Stimulated activated CD4-positive, alpha-beta T cell treated with anti-CD3 and anti-CD28 coated beads, Interleukin-4, amount 100 ng/mL, for 48 hours (primary cell): ENCODE data around the gene YWHAQ.
"Not testable (repeated sequence)": the region's sequence is repeated elsewhere in the genome, so short reads cannot be mapped to it uniquely, and the experiment has no call there.

Source experiments
- DNase-seq, 2 donors: peaks; one replicate each; pipeline ENCODE4 v3.0.0-alpha.2; 2020; ENCODE audit warnings: low read depth in 2 of 2

Gene YWHAQ

DNA sequence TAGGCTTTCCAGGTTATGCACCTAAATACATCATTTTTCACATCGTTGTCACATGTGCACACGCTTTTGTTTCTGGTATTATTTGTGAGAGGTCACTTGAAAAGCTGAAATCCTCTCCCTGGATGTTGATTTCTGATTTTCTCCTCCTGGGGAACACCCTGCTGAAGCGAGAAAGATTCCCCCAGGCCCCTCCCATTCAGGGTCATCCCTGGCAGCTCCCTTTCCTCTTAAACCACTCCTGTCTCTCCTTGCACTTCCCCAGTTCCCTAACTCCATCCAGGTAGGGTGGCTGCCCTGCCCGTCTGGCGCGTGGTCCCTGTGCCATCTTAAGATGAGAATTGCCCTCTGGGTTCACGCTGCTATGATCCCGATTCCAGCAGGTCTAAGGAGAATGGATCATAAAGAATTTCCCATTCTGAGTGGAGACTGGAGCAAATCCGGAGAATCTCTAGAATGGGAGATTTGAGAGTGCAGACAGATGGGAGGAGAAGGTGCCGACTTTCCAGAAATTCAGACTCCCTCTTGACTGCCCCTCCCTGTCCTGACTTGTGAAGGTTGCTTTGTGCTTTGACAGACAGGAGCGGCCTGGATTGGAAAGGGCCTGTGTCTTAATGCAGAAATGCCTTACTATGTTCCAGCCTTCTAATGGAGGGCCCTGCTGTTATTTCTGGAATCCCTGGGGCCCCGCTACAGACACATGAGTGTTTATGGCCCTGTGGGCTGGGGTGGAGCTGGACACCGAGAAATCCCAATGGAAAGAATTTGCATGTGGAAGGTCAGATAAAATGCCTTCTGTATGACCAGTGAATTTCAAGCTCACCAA lies 1.3 kb upstream of the YWHAQ start:
- no peak for DNase-seq

DNA sequence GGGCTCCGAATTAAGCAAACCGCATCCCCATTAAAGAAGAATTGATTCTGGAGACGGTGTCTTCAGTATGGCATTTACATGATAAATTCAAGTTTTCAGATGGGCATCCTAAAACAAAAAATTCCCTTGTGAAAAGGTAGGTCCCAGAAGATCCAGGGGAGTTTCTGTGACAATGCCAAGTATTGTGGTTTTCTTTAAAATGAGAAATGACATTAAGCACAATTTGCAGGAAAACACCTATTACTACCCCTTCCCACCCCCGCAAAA lies 689 bp upstream of the YWHAQ start:
- no peak for DNase-seq

DNA sequence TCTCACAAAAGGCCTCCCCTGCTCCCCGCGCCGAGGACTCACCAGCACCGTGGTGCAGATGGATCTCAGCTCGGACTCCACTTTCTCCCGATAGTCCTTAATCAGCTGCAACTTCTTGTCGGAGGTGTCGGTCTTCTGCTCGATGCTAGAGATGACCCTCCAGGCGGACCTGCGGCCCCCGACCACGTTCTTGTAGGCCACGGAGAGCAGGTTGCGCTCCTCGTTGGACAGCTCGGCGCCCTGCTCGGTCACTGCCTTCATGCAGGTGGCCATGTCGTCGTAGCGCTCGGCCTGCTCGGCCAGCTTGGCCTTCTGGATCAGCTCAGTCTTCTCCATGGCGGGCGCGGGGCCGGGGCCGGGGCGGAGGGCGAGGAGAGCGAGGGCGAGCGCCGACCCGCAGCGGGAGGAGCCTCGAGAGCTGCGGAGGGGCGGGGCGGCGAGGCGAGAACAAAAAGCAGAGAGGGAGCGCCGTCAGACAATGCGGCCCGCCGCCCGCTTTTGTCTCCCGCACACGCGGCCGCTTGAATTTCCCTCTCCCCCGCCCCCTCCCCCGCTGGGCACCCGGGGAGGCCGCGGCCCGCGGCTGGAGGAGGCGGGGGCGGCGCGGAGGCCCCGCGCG lies 571 bp downstream of the YWHAQ start:
- peak; percentile 69 to 70 for DNase-seq

DNA sequence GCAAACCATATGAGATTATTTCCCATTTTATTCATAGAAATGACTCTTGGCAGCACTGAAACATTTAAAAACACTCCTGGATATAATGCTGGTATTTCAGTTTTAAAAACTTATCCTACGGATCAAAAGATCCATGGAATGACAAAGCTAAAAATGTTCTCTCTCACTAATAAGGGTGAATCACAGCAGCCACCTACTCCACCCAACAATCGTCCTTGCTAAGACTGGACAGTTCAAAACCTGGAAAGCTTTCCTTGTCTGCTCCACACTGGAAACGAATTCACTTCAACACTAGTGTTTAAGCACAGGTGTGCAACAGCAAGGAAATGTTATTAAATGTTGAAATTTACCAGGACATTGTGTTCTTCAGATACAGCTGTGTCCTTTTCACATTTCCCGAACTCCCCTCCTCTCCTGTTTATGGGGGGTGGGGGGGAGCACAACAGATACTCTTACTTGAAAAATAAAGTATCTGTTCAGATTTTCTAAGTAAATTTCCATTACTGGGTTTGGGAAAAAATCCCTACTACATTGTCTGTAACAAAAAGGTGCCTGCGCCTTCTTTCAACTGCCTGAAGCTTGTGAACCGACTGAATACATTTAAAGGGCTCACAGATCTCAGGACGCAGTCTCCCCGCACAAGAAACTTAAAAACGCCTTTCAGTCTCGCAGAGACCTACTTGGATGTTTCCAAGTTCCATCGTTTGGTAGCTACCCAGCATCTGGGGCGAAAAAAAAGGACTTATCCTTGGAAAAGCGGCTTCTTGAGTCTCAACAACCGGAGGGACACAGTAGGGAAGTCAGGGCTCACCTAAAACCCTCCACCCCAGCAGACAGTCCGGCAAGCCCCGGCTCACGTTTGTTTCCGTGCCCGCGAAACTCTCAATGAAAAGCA lies 1.3 kb downstream of the YWHAQ start:
- DNase-seq, result no peak

DNA sequence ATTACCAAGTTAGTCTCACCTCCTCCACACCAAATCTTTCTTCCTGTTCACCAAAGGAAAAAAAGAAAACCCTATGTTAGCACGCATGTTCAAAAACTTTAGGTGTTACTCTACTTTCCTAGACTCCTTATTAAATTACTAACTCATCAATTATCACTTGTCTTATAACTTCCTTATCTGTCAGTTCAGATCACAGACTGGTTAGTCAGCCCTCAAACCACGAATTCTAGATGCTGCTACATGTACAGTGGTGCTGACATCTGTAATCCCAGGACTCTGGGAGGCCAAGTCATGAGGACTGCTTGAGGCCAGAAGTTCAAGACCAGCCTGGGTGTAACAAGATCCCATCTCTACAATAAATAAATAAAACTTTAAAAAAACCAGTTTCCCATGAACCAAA lies 3.5 kb downstream of the YWHAQ start:
- DNase-seq, result peak in 1 of 2 donors; percentile 16

DNA sequence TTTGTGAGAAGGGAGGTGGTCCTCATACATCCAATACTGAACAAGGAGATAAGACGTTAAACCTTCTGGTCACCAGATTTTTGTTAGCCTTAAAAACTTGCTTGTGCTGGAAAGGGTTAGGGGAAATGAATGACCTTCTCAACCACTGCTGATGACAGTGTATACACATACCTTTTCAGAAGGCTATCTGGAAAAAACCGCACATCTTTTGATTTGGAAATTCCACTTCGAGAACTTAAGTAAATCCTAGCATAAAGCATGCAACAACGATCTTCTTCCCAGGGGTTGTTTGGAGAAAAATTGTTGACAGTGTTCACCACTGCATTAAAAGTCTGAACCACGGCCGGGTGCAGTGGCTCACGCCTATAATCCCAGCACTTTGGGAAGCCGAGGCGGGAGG lies 7.6 kb downstream of the YWHAQ start:
- no peak for DNase-seq

DNA sequence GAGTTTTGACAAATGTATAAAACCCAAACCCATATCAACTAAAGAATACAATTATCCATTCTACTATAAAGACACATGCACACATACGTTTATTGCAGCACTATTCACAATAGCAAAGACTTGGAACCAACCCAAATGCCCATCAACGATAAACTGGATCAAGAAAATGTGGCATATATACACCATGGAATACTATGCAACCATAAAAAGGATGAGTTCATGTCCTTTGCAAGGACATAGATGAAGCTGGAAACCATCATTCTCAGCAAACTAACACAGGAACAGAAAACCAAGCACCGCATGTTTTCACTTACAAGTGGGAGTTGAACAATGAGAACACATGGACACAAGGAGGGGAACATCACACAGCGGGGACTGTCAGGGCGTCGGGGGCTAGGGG lies 9.1 kb downstream of the YWHAQ start:
- DNase-seq, result not testable (repeated sequence)

DNA sequence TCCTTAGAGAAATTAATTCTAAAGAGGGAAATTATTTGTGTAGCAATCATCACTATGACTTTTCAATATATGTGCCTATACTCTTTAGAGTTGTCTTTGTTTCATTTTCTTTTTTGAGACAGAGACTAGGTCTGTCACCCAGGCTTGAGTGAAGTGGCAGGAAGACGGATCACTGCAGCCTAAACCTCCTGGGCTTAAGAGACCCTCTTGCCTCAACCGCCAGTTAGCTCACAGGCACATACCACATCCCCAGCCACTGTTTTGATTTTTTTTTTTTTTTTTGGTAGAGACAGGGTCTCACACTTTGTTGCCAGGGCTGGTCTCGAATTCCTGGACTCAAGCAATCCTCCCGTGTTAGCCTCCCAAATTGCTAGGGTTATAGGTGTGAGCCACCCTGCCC lies 12.4 kb downstream of the YWHAQ start:
- no peak for DNase-seq

DNA sequence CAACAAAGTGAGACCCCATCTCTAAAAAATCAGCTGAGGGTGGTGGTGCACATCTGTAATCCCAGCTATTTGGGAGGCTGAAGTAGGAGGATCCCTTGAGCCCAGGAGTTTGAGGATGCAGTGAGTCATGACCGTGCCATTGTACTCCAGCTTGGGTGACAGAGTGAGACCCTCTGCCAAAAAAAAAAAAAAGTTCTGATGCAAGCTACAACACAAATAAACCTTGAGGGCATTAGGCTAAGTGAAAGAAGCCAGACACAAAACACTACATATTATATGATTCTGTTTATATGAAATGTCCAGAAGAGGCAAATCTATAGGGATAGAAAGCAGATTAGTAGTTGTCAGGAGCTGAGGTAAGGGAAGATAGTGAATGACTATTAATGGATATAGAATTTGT lies 13.0 kb downstream of the YWHAQ start:
- DNase-seq, result no peak

DNA sequence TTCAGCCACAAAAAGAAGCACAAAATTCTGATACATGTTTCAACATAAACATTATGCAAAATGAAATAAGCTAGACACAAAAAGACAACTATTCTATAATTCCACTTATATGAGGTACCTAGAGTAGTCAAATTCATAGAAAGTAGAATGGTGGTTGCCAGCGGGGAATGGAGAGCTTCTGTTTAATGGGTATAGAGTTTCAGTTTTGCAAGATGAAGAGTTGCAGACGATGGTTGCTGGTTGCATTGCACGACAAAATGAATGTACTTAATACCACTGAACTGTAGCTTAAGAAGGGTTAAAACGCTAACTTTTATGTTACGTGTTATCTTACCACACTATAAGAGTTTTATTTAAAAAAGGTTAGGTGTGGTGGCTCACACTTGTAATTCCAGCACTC lies 13.5 kb downstream of the YWHAQ start:
- no peak for DNase-seq

DNA sequence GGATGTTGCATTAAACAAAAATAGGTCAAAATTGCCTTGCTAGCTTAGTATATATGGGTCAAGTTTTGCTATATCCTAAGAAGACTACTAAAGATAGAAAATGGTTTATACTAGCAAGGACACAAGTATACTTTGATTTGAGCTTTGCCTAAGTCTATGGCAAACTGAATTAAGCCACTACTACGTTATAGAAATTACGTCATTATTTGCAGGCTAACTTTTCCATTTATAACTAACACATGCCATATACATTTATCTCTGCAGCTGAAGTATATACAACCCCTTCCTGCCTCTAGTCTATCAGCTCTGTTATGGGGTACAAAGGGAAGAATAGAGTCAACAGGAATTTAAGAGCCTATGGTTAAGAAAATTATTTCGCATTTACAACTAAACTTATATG lies 16.2 kb downstream of the YWHAQ start:
- no peak for DNase-seq

DNA sequence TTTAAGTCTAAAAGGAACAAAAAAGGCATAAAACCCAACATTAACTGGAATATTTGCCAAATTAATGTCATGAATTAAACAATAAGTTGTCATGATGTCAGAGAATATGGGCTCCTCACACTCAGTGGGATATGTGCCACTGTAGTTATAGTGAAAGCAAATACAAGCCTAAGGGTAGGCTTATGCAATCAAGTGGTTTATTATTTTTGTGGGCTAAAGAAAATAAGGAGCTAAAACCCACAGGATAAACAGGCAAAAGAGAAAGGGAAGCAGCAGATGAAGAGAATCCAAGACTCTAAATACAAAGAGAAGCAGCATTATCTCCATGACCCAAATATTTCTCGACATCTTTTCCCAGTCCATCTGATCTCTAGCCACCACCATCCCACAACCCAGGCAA lies 17.5 kb downstream of the YWHAQ start:
- no peak for DNase-seq

DNA sequence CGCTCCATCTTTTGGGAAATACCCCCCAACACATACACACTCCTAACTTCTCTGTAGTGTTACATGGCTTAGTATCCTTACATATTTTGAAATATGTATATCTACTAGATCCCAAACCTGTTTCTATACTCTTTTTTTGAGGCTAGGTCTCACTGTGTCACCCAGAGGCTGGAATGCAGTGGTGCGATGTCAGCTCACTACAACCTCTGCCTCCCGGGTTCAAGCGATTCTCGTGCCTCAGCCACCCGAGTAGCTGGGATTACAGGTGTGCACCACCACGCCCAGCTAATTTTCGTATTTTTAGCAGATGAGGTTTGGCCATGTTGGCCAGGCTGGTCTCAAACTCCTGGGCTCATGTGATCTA lies 19.3 kb downstream of the YWHAQ start:
- DNase-seq, result not testable (repeated sequence)

DNA sequence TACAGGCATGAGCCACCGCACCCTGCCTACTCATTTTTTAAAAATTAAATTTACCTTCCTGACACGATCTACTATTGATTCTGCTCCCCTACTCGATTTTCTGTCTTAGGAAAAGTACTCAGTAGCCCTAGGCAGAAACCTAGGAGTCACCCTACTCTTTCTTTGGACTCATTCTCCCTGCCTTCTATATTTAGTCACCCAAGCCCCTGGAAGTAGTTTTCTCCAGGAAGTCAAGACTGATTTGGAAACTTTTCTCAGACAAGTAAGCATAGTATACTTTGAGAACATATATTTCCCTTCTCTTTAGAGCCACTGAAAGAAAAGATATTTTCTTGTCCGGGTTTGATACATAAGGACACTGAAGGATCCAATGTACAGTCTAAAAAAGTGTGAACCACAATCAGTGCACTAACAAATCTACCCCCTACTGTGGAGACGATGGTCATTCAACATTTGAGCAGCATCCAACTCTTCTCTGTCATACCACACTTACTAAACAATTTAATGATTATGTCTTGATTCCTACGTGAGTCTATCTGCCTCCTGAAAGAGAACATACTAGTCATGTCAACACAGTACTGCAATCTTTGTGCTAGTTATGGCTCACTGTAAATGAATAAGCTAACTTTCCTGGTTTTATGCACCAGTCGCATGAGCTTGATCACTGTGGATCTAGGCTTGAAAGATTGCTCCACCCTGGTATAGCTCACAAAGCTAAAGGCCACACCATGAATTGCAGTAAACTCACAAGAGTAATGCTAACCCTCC lies 19.8 kb downstream of the YWHAQ start:
- no peak for DNase-seq

DNA sequence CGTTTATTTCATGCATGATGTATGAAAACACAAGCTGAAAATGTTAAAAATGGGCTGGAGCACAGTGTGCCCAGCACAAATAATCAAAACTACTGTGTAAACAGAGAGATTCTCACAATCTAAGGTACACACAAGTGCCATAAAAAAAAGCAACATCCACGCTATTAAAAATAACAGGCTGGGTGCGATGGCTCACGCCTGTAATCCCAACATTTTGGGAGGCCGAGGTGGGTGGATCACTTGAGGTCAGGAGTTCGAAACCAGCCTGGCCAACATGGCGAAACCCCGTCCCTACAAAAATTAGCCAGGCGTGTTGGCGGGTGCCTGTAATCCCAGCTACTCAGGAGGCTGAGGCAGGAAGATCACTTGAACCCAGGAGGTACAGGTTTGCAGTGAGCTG lies 22.3 kb downstream of the YWHAQ start:
- DNase-seq, result not testable (repeated sequence)

DNA sequence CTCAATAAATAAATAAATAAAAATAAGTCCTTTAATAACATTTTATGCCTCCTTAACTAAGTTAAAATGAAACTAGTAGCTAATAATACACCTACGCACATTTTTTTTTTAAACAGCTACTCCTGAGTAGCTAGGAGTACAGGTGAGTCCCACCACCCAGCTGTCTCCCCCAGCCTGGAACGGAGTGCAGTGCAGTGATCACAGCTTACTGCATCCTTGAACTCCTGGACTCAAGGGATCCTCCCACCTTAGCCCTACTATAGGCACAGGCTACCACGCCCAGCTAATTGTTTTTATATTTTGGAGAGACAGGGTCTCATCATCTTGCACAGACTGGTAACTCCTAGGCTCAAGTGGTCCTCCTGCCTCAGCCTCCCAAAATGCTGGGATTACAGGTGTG lies 28.4 kb downstream of the YWHAQ start:
- no peak for DNase-seq

DNA sequence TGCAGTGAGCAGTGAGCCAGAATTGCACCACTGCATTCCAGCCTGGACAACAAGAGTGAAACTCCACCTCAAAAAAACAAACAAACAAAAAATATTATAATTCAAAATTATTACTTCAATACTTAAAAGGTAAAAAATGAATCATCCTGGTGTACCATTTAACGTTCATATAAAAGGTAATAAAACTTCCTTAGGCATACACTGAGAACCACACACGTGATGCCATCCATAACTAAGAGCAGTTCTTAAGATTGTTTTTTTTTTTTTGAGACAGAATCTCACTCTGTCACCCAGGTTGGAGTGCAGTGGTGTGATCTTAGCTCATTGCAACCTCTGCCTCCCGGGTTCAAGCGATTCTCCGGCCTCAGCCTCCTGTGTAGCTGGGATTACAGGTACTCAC lies 29.4 kb downstream of the YWHAQ start:
- DNase-seq, result no peak

DNA sequence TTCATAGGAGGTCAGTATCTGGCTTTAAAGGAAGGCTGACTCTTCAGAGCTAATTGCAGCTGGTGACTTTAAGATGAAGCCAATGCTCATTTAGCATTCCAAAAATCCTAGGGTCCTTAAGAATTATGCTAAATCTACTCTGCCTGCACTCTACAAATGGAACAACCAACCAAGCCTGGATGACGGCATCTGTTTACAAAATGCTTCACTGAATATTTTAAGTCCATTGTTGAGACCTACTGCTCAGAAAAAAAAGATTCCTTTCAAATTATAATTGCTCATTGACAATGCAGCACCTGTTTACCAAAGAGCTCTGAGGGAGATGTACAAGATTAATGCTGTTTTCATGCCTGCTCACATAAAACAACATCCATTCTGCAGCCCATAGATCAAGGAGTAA lies 31.4 kb downstream of the YWHAQ start:
- DNase-seq, result no peak

DNA sequence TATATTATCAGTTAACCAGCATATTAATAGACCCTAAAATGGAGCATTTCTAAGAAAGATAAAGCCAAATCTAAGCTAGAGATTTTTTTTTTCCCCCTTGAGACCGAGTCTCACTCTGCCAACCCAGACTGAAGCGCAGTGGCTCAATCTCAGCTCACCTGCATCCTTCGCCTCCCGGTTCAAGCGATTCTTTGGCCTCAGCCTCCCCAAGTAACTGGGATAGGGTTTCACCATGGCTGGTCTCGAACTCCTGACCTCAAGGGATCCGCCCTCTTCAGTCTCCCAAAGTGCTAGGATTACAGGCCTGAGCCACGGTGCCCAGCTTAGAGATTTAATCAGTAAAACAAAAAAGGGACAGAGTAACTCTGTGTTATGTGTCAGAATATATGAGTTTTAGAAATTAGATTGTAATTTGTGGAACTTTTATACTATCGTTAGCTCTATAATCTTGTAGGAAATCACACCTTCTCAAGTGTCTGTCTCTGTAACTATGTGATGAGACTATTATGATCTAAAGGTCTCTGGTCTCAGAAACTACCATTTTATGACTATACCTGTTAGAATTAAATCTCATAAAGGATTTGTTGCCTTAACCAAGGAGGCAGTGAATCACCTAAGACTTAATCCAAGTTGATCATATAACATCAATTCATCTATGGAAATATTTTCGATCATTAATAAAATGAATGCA lies 34.0 kb downstream of the YWHAQ start:
- no peak for DNase-seq

DNA sequence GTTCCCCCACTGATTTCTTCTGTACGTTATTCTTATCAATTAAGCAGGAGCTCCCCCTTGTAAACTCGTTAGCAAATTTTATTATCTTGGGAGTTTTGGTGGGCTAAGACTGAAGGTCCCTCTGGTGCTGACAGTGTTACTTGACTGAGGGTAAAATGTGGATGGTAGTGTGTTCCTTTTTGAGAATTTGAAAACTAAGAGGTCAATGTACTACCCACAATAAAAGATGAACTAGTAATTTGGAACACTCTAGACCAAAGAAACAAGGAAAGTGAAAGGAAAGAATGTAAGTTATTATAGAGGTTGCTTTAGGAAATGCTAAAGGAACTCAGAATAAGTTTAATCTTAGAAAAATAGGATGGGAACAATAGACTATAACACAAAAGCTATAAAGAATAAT lies 35.1 kb downstream of the YWHAQ start:
- DNase-seq, result no peak

DNA sequence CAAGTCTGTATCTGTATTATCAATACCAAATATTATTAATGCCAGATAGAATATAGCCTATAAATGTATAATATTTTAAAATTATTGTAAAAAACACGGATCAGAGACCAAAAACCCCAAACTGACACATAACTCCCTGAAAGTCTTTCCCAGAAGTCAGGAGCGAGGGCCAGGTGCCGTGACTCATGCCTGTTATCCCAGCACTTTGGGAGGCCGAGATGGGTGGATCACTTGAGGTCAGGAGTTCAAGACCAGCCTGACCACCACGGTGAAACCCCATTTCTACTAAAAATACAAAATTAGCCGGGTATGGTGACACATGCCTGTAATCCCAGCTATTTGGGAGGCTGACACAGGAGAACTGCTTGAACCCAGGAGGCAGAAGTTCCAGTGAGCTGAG lies 35.5 kb downstream of the YWHAQ start:
- not testable (repeated sequence) for DNase-seq
